Neural progenitor cell (in vitro differentiated cells): ENCODE data around the gene AHRR. TPM values are rescaled to one million over a fixed set of nuclear protein-coding genes. Genes with fewer than 3 reads are reported as not detected.
"Not testable (repeated sequence)": the region's sequence is repeated elsewhere in the genome, so short reads cannot be mapped to it uniquely, and the experiment has no call there.

ENCODE experiments used
- DNase-seq: peaks from one replicate; pipeline ENCODE4 v3.0.0-alpha.2; 2016; ENCODE audit warnings: low spot score
- H2AFZ ChIP-seq: fragments of 200-600 bp; sonication (generic); replicated peaks from 2 replicates; pipeline ENCODE4 v1.6.1; 2016; ENCODE audit warnings: antibody characterized with exemption
- H3F3A ChIP-seq: fragments of 200-600 bp; sonication (generic); 2 replicates; pipeline ENCODE4 v1.6.1; 2016; ENCODE audit warnings: antibody characterized with exemption, low read depth
- H3K27ac ChIP-seq: fragments of 200-600 bp; sonication (generic); 2 replicates; pipeline ENCODE4 v1.5.1; 2016; ENCODE audit warnings: mild to moderate bottlenecking
- H3K27me3 ChIP-seq: fragments of 200-600 bp; sonication (generic); 2 replicates; pipeline ENCODE4 v1.6.1; 2016; ENCODE audit warnings: mild to moderate bottlenecking, moderate library complexity
- H3K36me3 ChIP-seq: fragments of 200-600 bp; sonication (generic); 2 replicates; pipeline ENCODE4 v1.5.1; 2016
- H3K4me1 ChIP-seq: fragments of 200-600 bp; sonication (generic); 2 replicates; pipeline ENCODE4 v1.6.1; 2016; ENCODE audit warnings: mixed run types
- H3K4me2 ChIP-seq: fragments of 200-600 bp; sonication (generic); 2 replicates; pipeline ENCODE4 v1.6.1; 2016
- H3K4me3 ChIP-seq: fragments of 200-600 bp; sonication (generic); 2 replicates; pipeline ENCODE4 v1.5.1; 2016
- H3K79me2 ChIP-seq: fragments of 200-600 bp; sonication (generic); 2 replicates; pipeline ENCODE4 v1.6.1; 2016; ENCODE audit warnings: low read depth
- H3K9ac ChIP-seq: fragments of 200-600 bp; sonication (generic); 2 replicates; pipeline ENCODE4 v1.6.1; 2016
- H3K9me3 ChIP-seq: fragments of 200-600 bp; sonication (generic); 2 replicates; pipeline ENCODE4 v1.5.1; 2016; ENCODE audit warnings: low read depth
- H4K20me1 ChIP-seq: fragments of 200-600 bp; sonication (generic); 2 replicates; pipeline ENCODE4 v1.6.1; 2016; ENCODE audit warnings: low read depth
- H3K27ac Mint-ChIP-seq: 3 replicates; pipeline ENCODE4 v1.8.0; 2021; ENCODE audit warnings: mixed read lengths
- H3K27me3 Mint-ChIP-seq: 2 replicates; pipeline ENCODE4 v1.8.0; 2022; ENCODE audit warnings: low read depth, mild to moderate bottlenecking, inconsistent platforms, moderate library complexity, mixed read lengths; ENCODE audit not compliant: insufficient read depth
- H3K36me3 Mint-ChIP-seq: 3 replicates; pipeline ENCODE4 v1.8.0; 2021; ENCODE audit warnings: mixed read lengths
- H3K4me1 Mint-ChIP-seq: 3 replicates; pipeline ENCODE4 v1.8.0; 2021; ENCODE audit warnings: mixed read lengths
- H3K4me3 Mint-ChIP-seq: 3 replicates; pipeline ENCODE4 v1.8.0; 2021; ENCODE audit warnings: mild to moderate bottlenecking, moderate library complexity, mixed read lengths
- H3K9me3 Mint-ChIP-seq: 3 replicates; pipeline ENCODE4 v1.8.0; 2020; ENCODE audit warnings: mixed read lengths
- EZH2 ChIP-seq: fragments of 200-600 bp; sonication (generic); IDR thresholded peaks from 2 replicates; pipeline ENCODE4 v1.6.1; 2017; ENCODE audit warnings: antibody characterized with exemption, mild to moderate bottlenecking, moderate library complexity
- EZH2phosphoT487 ChIP-seq: fragments of 200-600 bp; sonication (generic); IDR thresholded peaks from 2 replicates; pipeline ENCODE4 v1.6.1; 2017; ENCODE audit warnings: antibody characterized with exemption
- total RNA-seq: library from RNA; depleted of rRNA; stranded (reverse); fragments of >200 nt; gene quantifications from 2 replicates; pipeline ENCODE4 v1.2.3, GENCODE V29; 2015; ENCODE audit warnings: low replicate concordance
- TF ChIP-seq, protein P1 (sequence below): fragments of 200-600 bp; sonication (generic); IDR thresholded peaks from 2 replicates; pipeline ENCODE4 v1.5.1; 2017; ENCODE audit warnings: antibody characterized with exemption, mild to moderate bottlenecking

Gene AHRR
- total RNA-seq, 1 donor from 2014 or later = 0.34 TPM

DNA sequence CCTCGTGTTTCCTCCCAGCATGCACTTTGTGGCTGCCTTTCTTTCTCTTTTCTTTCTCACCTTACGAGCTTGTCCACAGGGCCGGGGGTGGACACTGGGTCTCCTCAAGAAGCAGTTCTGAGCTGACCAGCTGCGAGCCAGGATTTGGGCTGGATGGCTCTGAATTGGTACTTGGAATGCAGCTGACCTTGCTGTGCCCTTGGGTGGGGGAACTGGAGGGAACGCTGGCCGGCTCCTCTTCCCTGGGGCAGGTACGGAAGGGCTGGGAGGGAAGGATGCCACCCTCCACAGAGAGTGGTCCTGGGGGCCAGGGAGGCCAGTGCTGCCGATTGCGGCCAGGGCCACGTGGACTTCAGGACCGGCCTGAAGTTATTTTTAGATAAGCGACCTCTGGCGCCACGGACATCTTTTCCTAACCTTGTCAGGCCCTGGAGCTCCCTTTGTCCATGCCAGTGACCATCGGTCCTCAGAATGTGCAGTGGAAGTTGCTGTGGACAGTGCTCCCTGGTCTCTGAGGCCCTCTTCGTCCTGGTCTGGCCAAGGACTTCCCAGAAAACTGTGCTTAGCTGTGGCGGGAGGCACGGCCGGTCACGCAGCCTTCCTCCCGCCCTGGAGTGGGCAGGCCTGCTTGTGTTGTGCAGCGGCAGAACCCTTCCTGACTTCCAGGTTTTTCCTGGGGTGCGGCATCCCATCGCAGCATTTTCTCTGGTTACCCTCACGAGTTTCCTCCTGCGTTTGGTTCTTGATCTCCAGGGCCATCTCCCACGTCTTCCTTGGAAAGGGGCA lies 13.5 kb upstream of the AHRR start:
- Histone ChIP-seq H3K4me3 (no peak overlapping the region), H3K9ac (no peak overlapping the region), H3K27ac (peak overlapping the region; percentile 81), H2AFZ (no peak overlapping the region), H3K79me2 (no peaks in the 10 kb centered on the region), H3K9me3 (no peaks in the 10 kb centered on the region), H4K20me1 (peaks cover 14% of the 10 kb centered on the region), H3F3A (no peaks in the 10 kb centered on the region), H3K27me3 (no peaks in the 10 kb centered on the region), H3K4me2 (no peak overlapping the region), H3K4me1 (peaks cover 13% of the 10 kb centered on the region), H3K36me3 (no peaks in the 10 kb centered on the region)
- H3K27ac Mint-ChIP-seq = peak overlapping the region; percentile 72
- H3K36me3 Mint-ChIP-seq = peaks cover 8% of the 10 kb centered on the region
- no peak for DNase-seq
- H3K9me3 Mint-ChIP-seq = no peaks in the 10 kb centered on the region
- no peaks in the 10 kb centered on the region for H3K27me3 Mint-ChIP-seq
- TF ChIP-seq EZH2 = no peak
- TF ChIP-seq, protein P1, sequence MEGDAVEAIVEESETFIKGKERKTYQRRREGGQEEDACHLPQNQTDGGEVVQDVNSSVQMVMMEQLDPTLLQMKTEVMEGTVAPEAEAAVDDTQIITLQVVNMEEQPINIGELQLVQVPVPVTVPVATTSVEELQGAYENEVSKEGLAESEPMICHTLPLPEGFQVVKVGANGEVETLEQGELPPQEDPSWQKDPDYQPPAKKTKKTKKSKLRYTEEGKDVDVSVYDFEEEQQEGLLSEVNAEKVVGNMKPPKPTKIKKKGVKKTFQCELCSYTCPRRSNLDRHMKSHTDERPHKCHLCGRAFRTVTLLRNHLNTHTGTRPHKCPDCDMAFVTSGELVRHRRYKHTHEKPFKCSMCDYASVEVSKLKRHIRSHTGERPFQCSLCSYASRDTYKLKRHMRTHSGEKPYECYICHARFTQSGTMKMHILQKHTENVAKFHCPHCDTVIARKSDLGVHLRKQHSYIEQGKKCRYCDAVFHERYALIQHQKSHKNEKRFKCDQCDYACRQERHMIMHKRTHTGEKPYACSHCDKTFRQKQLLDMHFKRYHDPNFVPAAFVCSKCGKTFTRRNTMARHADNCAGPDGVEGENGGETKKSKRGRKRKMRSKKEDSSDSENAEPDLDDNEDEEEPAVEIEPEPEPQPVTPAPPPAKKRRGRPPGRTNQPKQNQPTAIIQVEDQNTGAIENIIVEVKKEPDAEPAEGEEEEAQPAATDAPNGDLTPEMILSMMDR = no peak
- no peak for TF ChIP-seq EZH2phosphoT487
- H3K4me3 Mint-ChIP-seq = no peak overlapping the region
- H3K4me1 Mint-ChIP-seq = peaks cover 3% of the 10 kb centered on the region

- H3K4me3 Mint-ChIP-seq = no peak overlapping the region
- H2AFZ ChIP-seq = no peak overlapping the region
- H3K27ac Mint-ChIP-seq = no peak overlapping the region
- no peaks in the 10 kb centered on the region for H3K36me3 ChIP-seq
- no peaks in the 10 kb centered on the region for H3K79me2 ChIP-seq
- H3F3A ChIP-seq = no peaks in the 10 kb centered on the region
- no peak overlapping the region for H3K9ac ChIP-seq
- peaks cover 14% of the 10 kb centered on the region for H4K20me1 ChIP-seq
- peaks cover 3% of the 10 kb centered on the region for H3K4me1 Mint-ChIP-seq
- no peaks in the 10 kb centered on the region for H3K9me3 Mint-ChIP-seq
- H3K9me3 ChIP-seq = no peaks in the 10 kb centered on the region
- H3K27me3 Mint-ChIP-seq = no peaks in the 10 kb centered on the region
- no peak for TF ChIP-seq EZH2
- TF ChIP-seq, protein P1 = peak; percentile 26
- H3K27me3 ChIP-seq = no peaks in the 10 kb centered on the region
- no peak overlapping the region for H3K27ac ChIP-seq
- H3K4me3 ChIP-seq = no peak overlapping the region
- H3K4me1 ChIP-seq = peaks cover 13% of the 10 kb centered on the region
- DNase-seq = peak; percentile 26
- H3K36me3 Mint-ChIP-seq = peaks cover 8% of the 10 kb centered on the region
- H3K4me2 ChIP-seq = no peak overlapping the region
These were observed 12.7 kb upstream of the AHRR start for GRCh38 chr5:308672-309271.

GRCh38 chr5:309831-310230 lies 11.7 kb upstream of the AHRR start:
- H3K27me3 Mint-ChIP-seq, H3K9me3 Mint-ChIP-seq: not testable (repeated sequence)

GRCh38 chr5:310516-310915 lies 11.0 kb upstream of the AHRR start:
- TF ChIP-seq EZH2 (no peak), EZH2phosphoT487 (no peak)
- TF ChIP-seq, protein P1 = no peak
- Histone ChIP-seq H3K27ac (no peak overlapping the region), H2AFZ (no peak overlapping the region), H3K27me3 (no peaks in the 10 kb centered on the region), H3K4me1 (peaks cover 13% of the 10 kb centered on the region), H3K9ac (no peak overlapping the region), H3K9me3 (no peaks in the 10 kb centered on the region), H3K36me3 (no peaks in the 10 kb centered on the region), H3K79me2 (no peaks in the 10 kb centered on the region), H3K4me3 (no peak overlapping the region), H3F3A (no peaks in the 10 kb centered on the region), H3K4me2 (no peak overlapping the region), H4K20me1 (peaks cover 19% of the 10 kb centered on the region)
- H3K27ac Mint-ChIP-seq = no peak overlapping the region
- peaks cover 11% of the 10 kb centered on the region for H3K36me3 Mint-ChIP-seq
- H3K4me3 Mint-ChIP-seq = no peak overlapping the region
- H3K9me3 Mint-ChIP-seq = no peaks in the 10 kb centered on the region
- H3K27me3 Mint-ChIP-seq = no peaks in the 10 kb centered on the region
- no peak for DNase-seq
- peaks cover 3% of the 10 kb centered on the region for H3K4me1 Mint-ChIP-seq

More at GRCh38 chr5:309831-310230, 11.7 kb upstream of the AHRR start:
- not testable (repeated sequence) for H3K4me3 ChIP-seq, H3K4me1 Mint-ChIP-seq, H3K79me2 ChIP-seq, H3F3A ChIP-seq, H3K4me3 Mint-ChIP-seq, H3K27ac Mint-ChIP-seq, H3K4me2 ChIP-seq, H3K27me3 ChIP-seq, H2AFZ ChIP-seq, DNase-seq, H3K9me3 ChIP-seq, H3K9ac ChIP-seq, H3K27ac ChIP-seq, H3K36me3 ChIP-seq
- peaks cover 11% of the 10 kb centered on the region for H3K36me3 Mint-ChIP-seq
- Histone ChIP-seq H3K4me1 (peaks cover 13% of the 10 kb centered on the region), H4K20me1 (peaks cover 17% of the 10 kb centered on the region)
